Mesothelial cell of epicardium (in vitro differentiated cells): ENCODE data around the gene ISM1. TPM values are rescaled to one million over a fixed set of nuclear protein-coding genes. Genes with fewer than 3 reads are reported as not detected.

Experiments used
- DNase-seq, 2 experiments: peaks; one replicate each; pipeline ENCODE4 v3.0.0; 2021; ENCODE audit warnings: low spot score in 2 of 2; ENCODE audit not compliant: unreplicated experiment in 2 of 2
- H3K27ac Mint-ChIP-seq: 2 replicates; pipeline ENCODE4 v1.8.0; 2021; ENCODE audit warnings: mixed read lengths
- H3K27me3 Mint-ChIP-seq: 2 replicates; pipeline ENCODE4 v1.8.0; 2021; ENCODE audit warnings: low read depth, mixed read lengths
- H3K36me3 Mint-ChIP-seq: 2 replicates; pipeline ENCODE4 v1.8.0; 2021; ENCODE audit warnings: mixed read lengths
- H3K4me1 Mint-ChIP-seq: 2 replicates; pipeline ENCODE4 v1.8.0; 2021; ENCODE audit warnings: mixed read lengths
- H3K4me3 Mint-ChIP-seq: 2 replicates; pipeline ENCODE4 v1.8.0; 2021; ENCODE audit warnings: mild to moderate bottlenecking, moderate library complexity, mixed read lengths
- H3K9me3 Mint-ChIP-seq: 2 replicates; pipeline ENCODE4 v1.8.0; 2021; ENCODE audit warnings: mixed read lengths
- total RNA-seq: library from RNA; stranded (reverse); gene quantifications from 3 replicates; pipeline ENCODE4 v1.2.1, GENCODE V29; 2021
- TF ChIP-seq, protein P1 (sequence below): fragments of 200-600 bp; sonication (generic); IDR thresholded peaks from one replicate; pipeline ENCODE4 v1.5.0; 2021; ENCODE audit warnings: antibody characterized with exemption; ENCODE audit not compliant: unreplicated experiment

The ISM1 gene
- total RNA-seq, 1 donor from 2014 or later = 5.6 TPM

GRCh38 chr20:13307562-13308163 is 86.6 kb downstream of the ISM1 start:
- Mint-ChIP-seq H3K36me3 (no peaks in the 10 kb centered on the region), H3K27ac (no peak overlapping the region), H3K4me3 (no peak overlapping the region), H3K4me1 (no peaks in the 10 kb centered on the region), H3K27me3 (no peaks in the 10 kb centered on the region), H3K9me3 (peaks cover 6% of the 10 kb centered on the region)
- no peak for DNase-seq
- TF ChIP-seq, protein P1, sequence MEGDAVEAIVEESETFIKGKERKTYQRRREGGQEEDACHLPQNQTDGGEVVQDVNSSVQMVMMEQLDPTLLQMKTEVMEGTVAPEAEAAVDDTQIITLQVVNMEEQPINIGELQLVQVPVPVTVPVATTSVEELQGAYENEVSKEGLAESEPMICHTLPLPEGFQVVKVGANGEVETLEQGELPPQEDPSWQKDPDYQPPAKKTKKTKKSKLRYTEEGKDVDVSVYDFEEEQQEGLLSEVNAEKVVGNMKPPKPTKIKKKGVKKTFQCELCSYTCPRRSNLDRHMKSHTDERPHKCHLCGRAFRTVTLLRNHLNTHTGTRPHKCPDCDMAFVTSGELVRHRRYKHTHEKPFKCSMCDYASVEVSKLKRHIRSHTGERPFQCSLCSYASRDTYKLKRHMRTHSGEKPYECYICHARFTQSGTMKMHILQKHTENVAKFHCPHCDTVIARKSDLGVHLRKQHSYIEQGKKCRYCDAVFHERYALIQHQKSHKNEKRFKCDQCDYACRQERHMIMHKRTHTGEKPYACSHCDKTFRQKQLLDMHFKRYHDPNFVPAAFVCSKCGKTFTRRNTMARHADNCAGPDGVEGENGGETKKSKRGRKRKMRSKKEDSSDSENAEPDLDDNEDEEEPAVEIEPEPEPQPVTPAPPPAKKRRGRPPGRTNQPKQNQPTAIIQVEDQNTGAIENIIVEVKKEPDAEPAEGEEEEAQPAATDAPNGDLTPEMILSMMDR = no peak

DNA sequence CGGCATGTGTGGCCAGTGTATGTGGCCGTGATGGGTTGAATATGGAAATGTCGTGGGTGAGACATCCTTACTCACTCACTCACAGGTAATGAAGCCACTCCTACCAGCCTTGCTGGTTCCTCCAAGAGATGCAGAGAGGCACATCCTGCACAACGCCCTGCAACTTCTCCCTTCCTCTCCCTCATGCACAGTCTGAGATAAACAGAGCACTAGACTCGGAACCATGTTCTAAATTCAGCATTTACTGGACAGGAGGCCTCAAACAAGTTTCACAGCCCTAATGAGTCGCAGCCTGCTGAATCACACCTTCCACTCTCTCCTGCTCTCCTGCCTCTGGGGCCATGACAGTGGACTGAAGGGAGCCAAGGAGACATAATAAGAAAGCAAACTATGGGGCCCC is 91.2 kb downstream of the ISM1 start:
- Mint-ChIP-seq H3K4me1 (peaks cover 9% of the 10 kb centered on the region), H3K4me3 (no peak overlapping the region), H3K27ac (no peak overlapping the region), H3K9me3 (peaks cover 29% of the 10 kb centered on the region), H3K27me3 (no peaks in the 10 kb centered on the region), H3K36me3 (peaks cover 2% of the 10 kb centered on the region)
- TF ChIP-seq, protein P1 = no peak
- no peak for DNase-seq

DNA sequence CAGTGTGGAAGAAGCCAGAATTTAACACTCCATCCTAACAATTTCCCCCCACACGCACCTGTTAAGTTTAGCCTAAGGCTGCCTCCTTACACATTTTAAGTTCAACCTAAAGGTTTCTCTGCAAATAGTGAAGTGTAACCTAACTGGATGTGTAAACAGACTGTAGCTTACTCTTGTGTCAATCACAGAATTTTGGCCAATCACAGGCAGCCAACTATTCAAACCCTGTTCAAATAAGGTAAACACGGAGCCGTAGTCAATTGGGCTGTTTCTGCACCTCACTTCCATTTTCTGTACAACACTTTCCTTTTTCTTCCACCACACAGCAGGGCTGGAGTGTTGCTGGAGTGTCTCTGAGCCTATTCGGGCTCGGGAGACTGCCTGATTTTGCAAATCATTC is 92.1 kb downstream of the ISM1 start:
- Mint-ChIP-seq H3K9me3 (peaks cover 34% of the 10 kb centered on the region), H3K27ac (no peak overlapping the region), H3K36me3 (peaks cover 2% of the 10 kb centered on the region), H3K27me3 (no peaks in the 10 kb centered on the region), H3K4me3 (no peak overlapping the region), H3K4me1 (peaks cover 9% of the 10 kb centered on the region)
- TF ChIP-seq, protein P1 = no peak
- DNase-seq = no peak

DNA sequence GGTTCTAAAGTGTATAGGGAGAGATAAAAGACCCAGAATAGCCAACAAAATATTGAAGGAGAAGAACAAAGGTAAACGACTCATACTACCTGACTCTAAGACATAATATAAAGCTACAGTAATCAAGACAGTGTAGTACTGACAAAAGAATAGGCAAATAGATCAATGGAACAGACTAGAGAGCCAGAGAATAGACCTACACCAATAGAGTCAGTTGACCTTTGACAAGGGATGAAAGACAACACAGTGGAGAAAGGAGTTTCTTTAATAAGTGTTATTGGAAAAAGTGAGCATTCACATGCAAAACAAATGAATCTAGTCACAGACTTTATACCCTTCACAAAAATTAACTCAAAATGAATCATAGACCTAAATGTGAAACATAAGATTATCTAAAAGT is 96.4 kb downstream of the ISM1 start:
- H3K4me3 Mint-ChIP-seq = no peak overlapping the region
- no peaks in the 10 kb centered on the region for H3K27me3 Mint-ChIP-seq
- H3K36me3 Mint-ChIP-seq = peaks cover 2% of the 10 kb centered on the region
- TF ChIP-seq, protein P1 = no peak
- no peak overlapping the region for H3K27ac Mint-ChIP-seq
- H3K9me3 Mint-ChIP-seq = peaks cover 28% of the 10 kb centered on the region
- peaks cover 15% of the 10 kb centered on the region for H3K4me1 Mint-ChIP-seq
- no peak for DNase-seq

DNA sequence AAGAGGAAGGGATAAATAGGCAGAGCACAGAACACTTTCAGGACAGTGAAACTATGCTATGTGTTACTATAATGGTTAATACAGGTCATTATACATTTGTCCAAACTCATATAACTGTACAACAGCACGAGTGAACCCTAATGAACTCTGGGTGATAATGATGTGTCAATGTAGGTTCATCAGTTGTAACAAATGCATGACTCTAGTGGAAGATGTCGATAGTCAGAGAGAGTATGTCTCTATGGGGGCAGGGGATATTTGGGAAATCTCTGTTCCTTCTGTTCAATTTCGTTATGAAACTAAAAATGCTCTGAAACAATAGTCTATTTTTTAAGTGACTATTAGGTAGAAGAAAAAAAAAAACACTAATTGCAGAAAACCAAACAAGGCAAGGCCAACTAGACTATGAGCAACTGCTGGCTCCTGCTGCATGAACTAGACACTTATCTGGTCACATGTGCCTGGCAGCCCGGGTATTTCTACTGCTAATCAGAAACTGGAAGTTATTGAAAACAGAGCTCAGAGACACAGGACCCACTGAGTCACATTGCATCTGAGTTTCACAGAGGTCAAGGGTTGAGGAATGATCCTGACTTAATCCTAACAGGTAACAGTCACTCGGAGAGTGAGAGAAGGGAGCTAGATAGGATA is 97.9 kb downstream of the ISM1 start:
- Mint-ChIP-seq H3K9me3 (peaks cover 28% of the 10 kb centered on the region), H3K36me3 (peaks cover 2% of the 10 kb centered on the region), H3K4me3 (no peak overlapping the region), H3K27me3 (no peaks in the 10 kb centered on the region), H3K4me1 (peaks cover 19% of the 10 kb centered on the region), H3K27ac (no peak overlapping the region)
- TF ChIP-seq, protein P1 = no peak
- no peak for DNase-seq
